ES-I3 (cell line): ENCODE results near the gene P2RY8.
"Not testable (repeated sequence)": the region's sequence is repeated elsewhere in the genome, so short reads cannot be mapped to it uniquely, and the experiment has no call there.

Source experiments
- H3K36me3 ChIP-seq: 2 replicates; pipeline ENCODE4 v1.6.1; 2013; ENCODE audit warnings: mild to moderate bottlenecking, low read length, control low read depth, moderate library complexity; ENCODE audit not compliant: insufficient read depth
- H3K4me1 ChIP-seq: 2 replicates; pipeline ENCODE4 v1.6.1; 2013; ENCODE audit warnings: mild to moderate bottlenecking, control low read depth, low read length; ENCODE audit not compliant: insufficient read depth
- H3K9ac ChIP-seq: 2 replicates; pipeline ENCODE4 v1.6.1; 2013; ENCODE audit warnings: low read depth, mild to moderate bottlenecking, low read length, moderate library complexity
- H3K9me3 ChIP-seq: 2 replicates; pipeline ENCODE4 v1.6.1; 2013; ENCODE audit warnings: mild to moderate bottlenecking, low read length, moderate library complexity; ENCODE audit not compliant: control insufficient read depth, insufficient read depth

Gene P2RY8

DNA sequence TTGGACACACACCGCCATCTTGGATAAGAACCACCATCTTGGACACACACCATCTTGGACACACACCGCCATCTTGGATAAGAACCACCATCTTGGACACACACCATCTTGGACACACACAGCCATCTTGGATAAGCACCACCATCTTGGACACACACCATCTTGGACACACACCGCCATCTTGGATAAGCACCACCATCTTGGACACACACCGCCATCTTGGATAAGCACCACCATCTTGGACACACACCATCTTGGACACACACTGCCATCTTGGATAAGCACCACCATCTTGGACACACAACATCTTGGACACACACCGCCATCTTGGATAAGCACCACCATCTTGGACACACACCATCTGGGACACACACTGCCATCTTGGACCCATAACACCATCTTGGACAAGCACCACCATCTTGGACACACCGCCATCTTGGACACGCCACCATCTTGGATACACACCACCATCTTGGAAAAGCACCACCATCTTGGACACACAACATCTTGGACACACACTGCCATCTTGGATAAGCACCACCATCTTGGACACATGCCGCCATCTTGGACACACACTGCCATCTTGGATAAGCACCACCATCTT, 88.9 kb downstream of the P2RY8 start:
- H3K4me1 ChIP-seq, H3K9me3 ChIP-seq, H3K36me3 ChIP-seq, H3K9ac ChIP-seq: not testable (repeated sequence)

DNA sequence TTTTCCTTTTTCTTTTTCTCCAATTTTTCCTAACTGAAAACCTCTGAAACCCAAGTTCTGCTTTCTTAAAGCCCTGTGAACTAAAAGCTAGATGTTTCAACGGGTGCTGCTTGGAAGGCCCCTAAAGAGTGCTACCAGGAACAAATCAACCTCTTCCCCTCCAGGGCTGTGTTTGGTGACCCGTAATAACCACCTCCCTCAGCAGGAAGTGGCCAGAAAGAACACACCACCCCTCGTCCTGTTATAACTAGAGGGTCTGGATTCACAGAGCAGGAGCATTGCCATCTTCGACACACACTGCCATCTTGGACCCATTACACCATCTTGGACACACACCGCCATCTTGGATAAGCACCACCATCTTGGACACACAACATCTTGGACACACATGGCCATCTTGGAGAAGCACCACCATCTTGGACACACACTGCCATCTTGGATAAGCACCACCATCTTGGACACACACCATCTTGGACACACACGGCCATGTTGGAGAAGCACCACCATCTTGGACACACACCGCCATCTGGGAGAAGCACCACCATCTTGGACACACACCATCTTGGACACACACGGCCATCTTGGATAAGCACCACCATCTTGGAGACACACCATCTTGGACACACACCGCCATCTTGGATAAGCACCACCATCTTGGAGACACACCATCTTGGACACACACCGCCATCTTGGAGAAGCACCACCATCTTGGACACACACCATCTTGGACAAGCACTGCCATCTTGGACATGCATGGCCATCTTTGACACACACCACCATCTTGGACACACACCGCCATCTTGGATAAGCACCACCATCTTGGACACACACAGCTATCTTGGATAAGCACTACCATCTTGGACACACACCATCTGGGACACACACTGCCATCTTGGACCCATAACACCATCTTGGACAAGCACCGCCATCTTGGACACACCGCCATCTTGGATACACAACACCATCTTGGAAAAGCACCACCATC, 89.7 kb downstream of the P2RY8 start:
- not testable (repeated sequence) for H3K9me3 ChIP-seq, H3K36me3 ChIP-seq, H3K4me1 ChIP-seq, H3K9ac ChIP-seq

DNA sequence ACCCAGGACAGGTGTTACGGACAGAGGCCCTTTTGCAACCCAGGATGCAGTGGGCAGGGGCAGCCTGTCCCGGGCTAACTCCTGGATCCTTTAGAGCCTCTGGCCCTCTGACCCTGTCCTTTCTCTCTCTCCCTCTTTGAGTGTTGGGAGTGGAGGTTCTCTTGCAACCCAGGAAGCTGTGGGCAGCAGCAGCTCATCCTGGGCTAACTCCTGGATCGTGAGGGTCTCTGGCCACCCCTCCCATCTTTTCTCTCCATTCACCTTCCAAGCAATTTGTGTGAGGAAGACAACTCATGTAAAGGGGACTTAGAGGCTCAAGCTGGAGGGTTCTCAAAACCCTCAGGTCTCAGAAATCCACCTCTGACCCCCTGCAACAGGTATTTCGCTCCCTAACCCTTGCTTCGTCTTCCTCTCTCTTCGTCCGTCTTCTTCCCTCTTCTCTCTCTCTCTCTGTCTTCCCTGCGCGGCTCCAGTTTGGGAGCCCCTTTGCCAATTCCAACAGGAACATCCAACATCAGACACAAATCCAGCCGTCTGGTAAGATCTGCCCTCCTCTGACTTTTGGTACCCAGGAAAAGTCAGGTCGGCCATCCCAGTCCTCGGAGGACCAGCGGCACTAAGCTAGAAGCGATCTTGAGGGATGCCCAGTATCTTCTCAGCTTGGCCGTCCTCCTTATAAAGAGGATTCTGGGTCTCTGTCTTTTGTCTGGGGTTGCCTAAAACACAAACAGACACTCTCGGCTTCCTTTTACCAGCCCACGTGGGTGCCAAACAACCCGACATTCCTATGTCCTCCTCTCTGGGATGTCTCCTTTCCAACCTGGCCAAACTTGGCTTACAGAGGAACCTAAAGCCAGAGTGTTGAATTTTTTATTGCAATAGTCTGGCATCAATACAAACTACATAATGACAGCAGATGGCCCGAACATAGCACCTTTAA, 92.2 kb downstream of the P2RY8 start:
- Histone ChIP-seq H3K4me1 (no peaks in the 10 kb centered on the region), H3K36me3 (peaks cover 5% of the 10 kb centered on the region; the same call in 1 of the 2 replicates), H3K9me3 (peaks cover 5% of the 10 kb centered on the region), H3K9ac (no peak overlapping the region)

DNA sequence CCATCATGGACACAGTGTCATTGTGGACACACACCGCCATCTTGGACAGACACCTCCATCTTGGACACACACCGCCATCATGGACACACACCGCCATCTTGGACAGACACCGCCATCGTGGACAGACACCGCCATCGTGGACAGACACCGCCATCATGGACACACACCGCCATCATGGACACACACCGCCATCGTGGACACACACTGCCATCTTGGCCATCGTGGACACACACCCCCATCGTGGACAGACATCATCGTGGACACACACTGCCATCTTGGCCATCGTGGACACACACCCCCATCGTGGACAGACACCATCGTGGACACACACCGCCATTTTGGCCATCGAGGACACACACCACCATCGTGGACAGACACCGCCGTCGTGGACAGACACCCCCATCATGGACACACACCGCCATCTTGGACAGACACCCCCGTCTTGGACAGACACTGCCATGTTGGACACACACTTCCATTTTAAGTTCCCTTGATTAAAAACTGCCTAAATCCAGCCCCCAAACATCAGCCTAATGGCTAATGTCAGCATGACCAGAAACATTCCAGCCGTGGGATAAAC, 93.4 kb downstream of the P2RY8 start:
- Histone ChIP-seq H3K36me3 (peaks cover 2% of the 10 kb centered on the region; the same call in 1 of the 2 replicates), H3K4me1 (no peaks in the 10 kb centered on the region), H3K9me3 (no peaks in the 10 kb centered on the region)

DNA sequence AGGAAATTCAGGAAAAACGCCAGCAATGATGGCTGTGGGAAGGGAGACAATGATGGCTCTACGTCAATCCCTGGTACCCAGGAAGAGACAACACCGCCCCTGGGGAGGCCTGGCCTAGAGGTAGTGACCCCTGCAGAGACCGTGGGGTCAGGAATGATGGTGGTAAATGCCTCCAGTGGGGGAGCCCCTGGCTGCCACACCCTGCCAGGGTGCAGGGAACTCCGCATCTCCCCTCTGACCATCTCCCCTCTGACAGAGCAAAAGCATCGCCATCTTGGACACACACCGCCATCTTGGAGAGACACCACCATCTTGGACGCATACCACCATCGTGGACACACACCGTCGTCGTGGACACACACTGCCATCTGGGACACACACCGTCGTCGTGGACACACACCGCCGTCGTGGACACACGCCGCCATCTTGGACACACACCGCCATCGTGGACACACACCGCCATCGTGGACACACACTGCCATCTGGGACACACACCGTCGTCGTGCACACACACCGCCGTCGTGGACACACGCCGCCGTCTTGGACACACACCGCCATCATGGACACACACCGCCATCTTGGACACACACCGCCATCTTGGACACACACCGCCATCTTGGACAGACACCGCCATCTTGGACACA, 94.1 kb downstream of the P2RY8 start:
- Histone ChIP-seq H3K4me1 (no peaks in the 10 kb centered on the region), H3K36me3 (peaks cover 2% of the 10 kb centered on the region; the same call in 1 of the 2 replicates), H3K9me3 (no peaks in the 10 kb centered on the region), H3K9ac (no peak overlapping the region)

More for the DNA sequence above, 93.4 kb downstream of the P2RY8 start:
- no peak overlapping the region for H3K9ac ChIP-seq

DNA sequence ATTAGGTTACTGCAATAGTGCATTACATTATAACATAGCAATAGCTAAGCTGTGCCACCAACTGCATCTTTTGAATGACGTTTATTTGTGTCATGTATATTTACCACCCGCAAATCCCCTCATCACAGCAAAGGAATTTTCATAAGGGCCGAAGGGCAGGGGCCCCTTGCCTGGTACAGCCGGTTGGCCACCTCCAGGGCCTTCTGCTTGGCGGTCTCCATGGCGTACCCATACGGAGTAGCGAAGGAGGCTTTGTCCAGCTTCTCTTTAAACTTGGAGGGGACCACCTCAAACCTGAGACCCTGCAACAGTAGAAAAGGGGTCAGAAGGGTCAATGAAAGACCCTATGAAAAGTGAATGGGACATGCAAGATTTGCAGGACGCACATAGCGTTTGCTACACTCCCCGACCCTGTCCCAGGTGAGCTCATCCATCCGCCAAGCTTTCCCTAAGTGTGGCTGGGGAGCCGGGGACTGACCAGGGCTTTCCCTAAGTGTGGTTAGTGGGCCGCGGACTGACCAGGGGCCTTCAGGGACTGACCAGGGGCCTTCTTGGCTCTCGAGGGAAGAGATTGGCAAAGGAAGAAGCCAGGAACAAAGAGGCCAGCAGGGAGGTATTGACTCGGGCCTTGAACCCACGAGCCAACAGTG, 94.8 kb downstream of the P2RY8 start:
- peaks cover 2% of the 10 kb centered on the region; the same call in 1 of the 2 replicates for H3K36me3 ChIP-seq
- H3K9ac ChIP-seq: no peak overlapping the region
- no peaks in the 10 kb centered on the region for H3K9me3 ChIP-seq
- no peaks in the 10 kb centered on the region for H3K4me1 ChIP-seq

DNA sequence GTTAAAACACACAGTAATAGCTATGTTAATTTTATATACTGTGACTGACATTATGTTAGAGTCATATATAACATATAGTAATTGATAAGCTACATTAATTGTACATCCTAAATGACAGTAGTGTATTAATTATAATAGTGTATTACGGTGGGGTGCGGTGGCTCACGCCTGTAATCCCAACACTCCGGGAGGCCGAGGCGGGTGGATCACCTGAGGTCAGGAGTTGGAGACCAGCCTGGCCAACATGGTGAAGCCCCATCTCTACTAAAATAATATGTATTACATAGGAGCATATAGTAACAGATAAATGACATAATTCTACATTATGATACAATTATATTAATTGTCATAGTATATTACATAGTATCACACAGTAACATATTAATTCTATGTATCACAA, 96.5 kb downstream of the P2RY8 start:
- Histone ChIP-seq H3K9me3 (no peaks in the 10 kb centered on the region), H3K36me3 (peaks cover 6% of the 10 kb centered on the region; the same call in 1 of the 2 replicates), H3K9ac (no peak overlapping the region), H3K4me1 (no peaks in the 10 kb centered on the region)

DNA sequence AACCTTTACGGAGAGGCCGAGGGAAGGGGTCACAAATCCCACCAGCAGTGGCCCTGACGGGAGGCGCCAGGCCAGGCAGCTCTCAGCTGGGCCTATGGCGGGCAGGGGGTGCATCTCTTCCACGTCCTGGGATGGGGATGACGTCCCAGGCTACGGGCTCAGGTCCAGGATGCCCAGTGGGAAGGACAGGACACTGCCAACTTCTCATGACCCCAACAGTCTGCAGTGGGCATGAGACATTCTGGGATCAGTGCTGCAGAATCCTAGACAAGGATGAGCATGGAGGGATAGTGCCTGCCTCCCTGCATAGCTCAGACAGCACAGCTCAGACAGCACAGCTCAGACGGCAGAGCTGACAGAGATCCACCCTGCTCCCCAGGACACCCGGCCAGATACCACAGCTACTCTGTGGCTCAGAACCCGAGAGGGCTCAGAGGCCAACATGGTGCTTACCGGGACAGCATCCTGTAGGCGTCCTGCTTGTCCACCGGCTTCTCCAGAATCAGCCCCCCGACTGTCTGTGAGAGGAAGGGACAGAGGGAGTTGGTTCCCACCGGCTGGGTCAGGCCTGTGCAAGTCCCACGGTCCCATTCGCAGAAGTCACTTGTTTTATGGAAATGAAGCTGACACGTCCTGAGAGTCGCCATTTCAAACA, 101.6 kb downstream of the P2RY8 start:
- H3K9ac ChIP-seq: no peak overlapping the region
- H3K4me1 ChIP-seq: no peaks in the 10 kb centered on the region
- H3K9me3 ChIP-seq: no peaks in the 10 kb centered on the region
- H3K36me3 ChIP-seq: peaks cover 4% of the 10 kb centered on the region

DNA sequence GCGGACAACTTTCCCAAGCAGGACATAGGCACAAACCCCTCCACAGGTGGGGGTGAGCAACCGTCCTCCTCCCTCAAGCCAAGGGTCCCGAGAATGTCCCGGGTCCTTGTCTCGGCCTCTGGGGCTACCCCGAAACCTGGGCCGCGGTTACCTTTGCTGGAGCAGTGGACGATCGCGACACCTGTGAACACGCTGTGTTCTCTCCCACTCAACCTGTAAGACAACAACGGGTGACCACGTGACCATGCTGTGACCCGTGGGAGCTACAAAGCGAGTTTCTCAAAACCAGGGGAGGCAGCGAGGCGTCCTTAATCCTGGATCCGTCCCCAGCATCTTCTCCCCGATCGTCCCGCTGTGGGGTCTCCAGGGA, 102.1 kb downstream of the P2RY8 start:
- Histone ChIP-seq H3K36me3 (peaks cover 4% of the 10 kb centered on the region), H3K9me3 (no peaks in the 10 kb centered on the region), H3K4me1 (no peaks in the 10 kb centered on the region), H3K9ac (no peak overlapping the region)

DNA sequence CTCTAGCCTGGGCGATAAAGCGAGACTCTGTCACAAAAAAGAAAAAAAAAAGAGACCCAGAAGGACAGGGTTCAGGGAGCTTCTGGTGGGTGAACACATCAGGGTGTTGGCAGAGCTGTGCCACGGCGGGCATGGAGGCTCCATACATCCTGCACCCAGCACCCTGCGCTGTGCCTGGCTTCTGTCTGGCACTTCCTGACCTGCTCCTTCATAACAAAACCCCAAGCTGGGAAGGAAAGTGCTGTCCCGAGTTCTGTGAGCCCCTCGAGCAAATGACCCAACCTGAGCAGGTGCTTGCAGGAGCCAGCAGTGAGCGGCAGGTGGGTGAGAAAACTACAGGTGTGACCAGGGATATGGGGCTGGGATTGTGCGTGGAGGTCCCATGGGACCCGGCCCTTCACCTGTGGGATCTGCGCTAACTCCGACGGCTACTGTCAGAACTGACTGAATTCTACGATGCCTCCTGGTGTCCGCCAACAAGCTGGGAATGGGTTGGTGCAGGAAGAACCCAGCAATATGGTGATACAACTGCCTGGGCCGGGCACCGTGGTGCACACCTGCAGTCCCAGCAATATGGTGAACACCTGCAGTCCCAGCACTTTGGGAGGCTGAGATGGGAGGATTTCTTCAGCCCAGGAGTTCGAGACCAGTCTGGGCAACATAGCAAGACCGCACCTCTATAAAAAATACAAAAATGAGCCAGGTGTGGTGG, 103.2 kb downstream of the P2RY8 start:
- H3K9me3 ChIP-seq: no peaks in the 10 kb centered on the region
- H3K4me1 ChIP-seq: no peaks in the 10 kb centered on the region
- H3K36me3 ChIP-seq: peaks cover 4% of the 10 kb centered on the region
- H3K9ac ChIP-seq: no peak overlapping the region

DNA sequence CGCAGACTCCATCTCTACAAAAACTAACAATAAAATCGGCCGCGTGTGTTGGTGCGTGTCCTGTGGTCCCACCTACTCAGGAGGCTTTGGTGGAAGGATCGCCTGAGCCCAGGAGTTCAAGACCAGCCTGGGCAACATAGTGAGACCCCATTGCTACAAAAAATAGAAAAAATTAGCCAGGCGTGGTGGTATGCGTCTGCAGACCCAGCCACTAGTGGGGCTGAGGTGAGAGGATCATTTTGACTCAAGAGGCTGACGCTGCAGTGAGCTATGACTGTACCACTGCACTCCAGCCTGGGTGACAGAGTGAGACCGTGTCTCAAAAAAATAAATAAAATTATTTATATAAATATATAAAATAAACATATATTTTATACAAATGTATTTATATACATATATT, 106.5 kb downstream of the P2RY8 start:
- Histone ChIP-seq H3K9ac (no peak overlapping the region), H3K9me3 (no peaks in the 10 kb centered on the region), H3K36me3 (peaks cover 14% of the 10 kb centered on the region)

DNA sequence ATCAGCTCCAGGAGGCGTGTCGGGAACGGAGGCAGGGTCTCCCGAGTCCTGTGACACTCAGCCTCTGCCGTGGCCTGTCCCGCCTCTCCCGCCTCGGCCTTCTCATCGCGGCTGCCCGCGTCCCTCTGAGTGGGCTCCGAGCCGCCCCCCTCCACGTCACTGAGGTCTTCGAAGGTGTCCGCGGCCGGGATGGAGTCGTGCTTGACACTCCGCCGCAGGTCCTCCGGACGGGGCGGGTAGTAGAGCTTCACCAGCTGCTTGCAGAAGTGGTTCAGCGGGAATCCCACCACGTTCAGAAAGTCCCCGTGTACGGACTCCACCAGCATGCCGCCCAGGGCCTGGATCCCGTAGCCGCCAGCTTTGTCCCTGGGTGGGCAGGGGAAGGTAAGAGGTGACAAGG, 109.2 kb downstream of the P2RY8 start:
- Histone ChIP-seq H3K9ac (no peak overlapping the region), H3K4me1 (no peaks in the 10 kb centered on the region), H3K36me3 (peaks cover 24% of the 10 kb centered on the region), H3K9me3 (no peaks in the 10 kb centered on the region)

More for the DNA sequence above, 106.5 kb downstream of the P2RY8 start:
- no peaks in the 10 kb centered on the region for H3K4me1 ChIP-seq
